Fibroblast of lung (primary cell): ENCODE data around the gene GAK.

Experiments
- EZH2 ChIP-seq: IDR thresholded peaks from 2 replicates; pipeline ENCODE4 v1.5.1; 2012; ENCODE audit warnings: low read length, control low read depth, mild to moderate bottlenecking; ENCODE audit errors: missing control alignments
- TF ChIP-seq, protein P1 (sequence below), 2 donors: IDR thresholded peaks in 1 of 2; conservative IDR thresholded peaks in 1 of 2; 1 replicate in 1 of 2; 2 replicates in 1 of 2; pipeline ENCODE4 v1.5.1; 2011 to 2012; ENCODE audit warnings: low read length in 2 of 2, control low read depth in 1 of 2, inconsistent platforms in 1 of 2, low read depth in 1 of 2, mild to moderate bottlenecking in 1 of 2

DNA sequence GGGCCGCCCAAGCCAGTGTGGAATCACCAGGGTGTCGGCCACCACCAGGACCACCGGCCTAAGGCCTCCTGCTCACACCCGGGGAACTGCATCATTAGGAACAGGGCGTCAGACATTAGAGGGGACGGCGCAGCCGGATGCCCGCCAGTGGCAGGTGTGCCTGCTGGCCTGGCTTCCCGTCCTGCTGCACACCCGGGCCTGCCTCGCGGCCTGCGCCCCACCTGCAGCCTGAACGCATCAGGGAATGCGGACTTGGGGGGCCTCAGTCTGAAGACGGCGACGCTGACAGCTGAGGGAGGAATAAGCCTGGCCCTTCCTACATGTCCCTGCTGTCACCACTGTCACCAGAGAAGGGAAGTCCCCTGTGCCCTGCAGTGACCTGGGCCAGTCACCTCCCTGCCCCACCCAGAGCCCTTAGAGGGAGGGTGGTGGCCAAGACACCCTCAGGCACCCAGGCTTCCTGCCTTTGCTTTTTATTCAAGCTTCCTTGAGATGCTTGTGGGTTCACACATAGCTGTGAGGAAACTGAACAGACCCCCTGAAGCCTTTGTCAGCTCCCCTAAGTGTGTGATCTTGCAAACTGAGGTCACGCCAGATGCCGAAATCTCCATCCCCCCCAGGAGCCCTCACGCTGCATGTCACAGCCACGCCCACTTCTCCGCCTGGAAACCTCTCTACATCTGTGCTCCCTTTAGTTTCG is 38.1 kb upstream of the GAK start:
- no peak for TF ChIP-seq EZH2
- TF ChIP-seq, protein P1, sequence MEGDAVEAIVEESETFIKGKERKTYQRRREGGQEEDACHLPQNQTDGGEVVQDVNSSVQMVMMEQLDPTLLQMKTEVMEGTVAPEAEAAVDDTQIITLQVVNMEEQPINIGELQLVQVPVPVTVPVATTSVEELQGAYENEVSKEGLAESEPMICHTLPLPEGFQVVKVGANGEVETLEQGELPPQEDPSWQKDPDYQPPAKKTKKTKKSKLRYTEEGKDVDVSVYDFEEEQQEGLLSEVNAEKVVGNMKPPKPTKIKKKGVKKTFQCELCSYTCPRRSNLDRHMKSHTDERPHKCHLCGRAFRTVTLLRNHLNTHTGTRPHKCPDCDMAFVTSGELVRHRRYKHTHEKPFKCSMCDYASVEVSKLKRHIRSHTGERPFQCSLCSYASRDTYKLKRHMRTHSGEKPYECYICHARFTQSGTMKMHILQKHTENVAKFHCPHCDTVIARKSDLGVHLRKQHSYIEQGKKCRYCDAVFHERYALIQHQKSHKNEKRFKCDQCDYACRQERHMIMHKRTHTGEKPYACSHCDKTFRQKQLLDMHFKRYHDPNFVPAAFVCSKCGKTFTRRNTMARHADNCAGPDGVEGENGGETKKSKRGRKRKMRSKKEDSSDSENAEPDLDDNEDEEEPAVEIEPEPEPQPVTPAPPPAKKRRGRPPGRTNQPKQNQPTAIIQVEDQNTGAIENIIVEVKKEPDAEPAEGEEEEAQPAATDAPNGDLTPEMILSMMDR (conservative IDR thresholded peaks at IDR 0.05 in 1 of 2, IDR thresholded peaks at IDR 0.05 in 1 of 2; ENCODE audit: low read depth in 1 of 2, low read length in 2 of 2): no peak
